Panc1 (cell line): ENCODE results near the gene PPARG. TPM values are rescaled to one million over a fixed set of nuclear protein-coding genes. Genes with fewer than 3 reads are reported as not detected.

ENCODE experiments used
- ATAC-seq: fragments of 200-7000 bp; cut with Tn5 transposase; 2 replicates; pipeline ENCODE4 v1.9.1; 2020; ENCODE audit warnings: mild to moderate bottlenecking, moderate library complexity
- BruUV-seq: library from RNA; stranded (reverse); fragments of 400-500 nt; replicated peaks from 2 replicates; lab custom pipeline; 2021; lab: Mats Ljungman, UMichigan
- CTCF ChIA-PET: fragments of 300-600 bp; sonication (Branson Sonifier 250); formaldehyde crosslinking; loops from one replicate; lab custom pipeline; 2022; ENCODE audit warnings: antibody characterized with exemption; lab: Charles Lee
- POLR2A ChIA-PET: fragments of 300-600 bp; sonication (Branson Sonifier 250); formaldehyde crosslinking; loops from one replicate; lab custom pipeline; 2022; ENCODE audit warnings: antibody characterized with exemption; lab: Charles Lee
- DNase-seq: peaks from one replicate; pipeline ENCODE4 v3.0.0-alpha.2; 2010; ENCODE audit warnings: low read depth, low spot score
- H3K27ac ChIP-seq: 2 replicates; pipeline ENCODE4 v1.5.1; 2011; ENCODE audit warnings: mild to moderate bottlenecking, low read length, inconsistent platforms
- H3K27me3 ChIP-seq: fragments of 200-500 bp; sonication (Bioruptor generic); 2 replicates; pipeline ENCODE4 v1.6.0; 2014; ENCODE audit warnings: low read length, inconsistent platforms; ENCODE audit not compliant: control insufficient read depth, insufficient read depth
- H3K36me3 ChIP-seq: fragments of 200-500 bp; sonication (Bioruptor generic); 2 replicates; pipeline ENCODE4 v1.5.1; 2014; ENCODE audit warnings: inconsistent platforms, mild to moderate bottlenecking, low read length, moderate library complexity; ENCODE audit not compliant: control insufficient read depth, insufficient read depth
- H3K4me1 ChIP-seq: 2 replicates; pipeline ENCODE4 v1.5.1; 2011; ENCODE audit warnings: inconsistent platforms, mild to moderate bottlenecking, low read length, moderate library complexity; ENCODE audit not compliant: control insufficient read depth, insufficient read depth
- H3K4me3 ChIP-seq, 2 experiments: 2 replicates each; pipeline ENCODE4 v1.5.1; 2011 to 2012; ENCODE audit warnings: low read depth in 2 of 2, low read length in 2 of 2, mild to moderate bottlenecking in 2 of 2, inconsistent platforms in 1 of 2, moderate library complexity in 1 of 2
- H3K9me3 ChIP-seq: fragments of 200-500 bp; sonication (Bioruptor generic); 2 replicates; pipeline ENCODE4 v1.5.1; 2014; ENCODE audit warnings: low read depth, mild to moderate bottlenecking, inconsistent platforms, low read length, moderate library complexity; ENCODE audit not compliant: control insufficient read depth, insufficient read depth
- POLR2AphosphoS5 ChIP-seq: IDR thresholded peaks from 2 replicates; pipeline ENCODE4 v1.6.1; 2012; ENCODE audit warnings: mild to moderate bottlenecking, low read depth, low read length, moderate library complexity
- SIN3A ChIP-seq: IDR thresholded peaks from 2 replicates; pipeline ENCODE4 v1.6.1; 2012; ENCODE audit warnings: low read depth, mild to moderate bottlenecking, low read length, moderate library complexity, borderline replicate concordance; ENCODE audit not compliant: insufficient read depth
- TCF7L2 ChIP-seq: IDR thresholded peaks from 2 replicates; pipeline ENCODE4 v1.6.1; 2011; ENCODE audit warnings: mild to moderate bottlenecking, low read depth, low read length, inconsistent platforms
- in situ Hi-C: cut with HindIII; loops from 2 replicates; pipeline ENCODE4 v1.10.0; 2016; ENCODE audit warnings: low sequenced_read_pairs, low pct_unique_long_range_greater_than_20kb
- intact Hi-C: fragments of 100-400 bp; cut with micrococcal nuclease; formaldehyde crosslinking; loops from one replicate; pipeline ENCODE4 v1.10.0; 2022; ENCODE audit not compliant: unreplicated experiment
- total RNA-seq: library from RNA; stranded (reverse); gene quantifications from one replicate; pipeline ENCODE4 v1.2.1, GENCODE V29; 2021; ENCODE audit not compliant: unreplicated experiment
- TF ChIP-seq, protein P1 (sequence below): fragments of 450-650 bp; IDR thresholded peaks from 2 replicates; pipeline ENCODE4 v1.5.1; 2017; ENCODE audit warnings: mild to moderate bottlenecking
- TF ChIP-seq, protein P2 (sequence below), 2 experiments: IDR thresholded peaks; 2 replicates each; pipeline ENCODE4 v1.6.1; 2011 to 2012; ENCODE audit warnings: low read depth in 2 of 2, control low read depth in 1 of 2, low read length in 1 of 2, mild to moderate bottlenecking in 1 of 2, moderate library complexity in 1 of 2; ENCODE audit not compliant: insufficient read depth in 1 of 2

The PPARG gene
- total RNA-seq, 1 experiment from 2014 or later: 88.1 TPM

DNA sequence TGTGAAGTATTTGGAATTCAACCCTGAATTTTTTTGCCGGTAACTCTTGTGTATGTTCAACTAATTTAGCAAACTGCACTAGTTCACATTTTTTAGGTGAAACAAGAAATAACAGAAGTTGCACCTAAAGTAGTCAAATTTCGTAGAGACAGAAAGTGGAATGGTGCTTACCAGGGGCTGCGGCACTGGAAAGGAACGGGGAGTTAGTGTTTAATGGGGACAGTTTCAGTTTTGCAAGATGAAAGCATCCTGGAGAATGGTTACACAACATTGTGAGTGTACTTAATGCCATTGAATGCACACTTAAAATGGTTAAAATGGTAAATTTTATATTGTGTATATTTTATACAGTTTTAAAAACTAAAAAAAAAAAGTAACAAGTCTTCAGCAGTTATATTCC lies 27.4 kb downstream of the PPARG start:
- ChIA-PET POLR2A (no interaction called here), CTCF (no interaction called here)
- DNase-seq (no peak), ATAC-seq (no peak)
- Histone ChIP-seq H3K4me3 (peak overlapping the region in 1 of 2 experiments; percentile 19; a peak in 1 of 4 replicates), H3K4me1 (peaks cover 54% of the 10 kb centered on the region), H3K27ac (peak overlapping the region; percentile 82), H3K9me3 (no peaks in the 10 kb centered on the region), H3K36me3 (peaks cover 3% of the 10 kb centered on the region; the same call in 1 of the 2 replicates), H3K27me3 (no peaks in the 10 kb centered on the region)
- no TSS peak for BruUV-seq
- intact Hi-C loops: no loop called here
- in situ Hi-C loops: no loop called here
- no peak for TF ChIP-seq TCF7L2

DNA sequence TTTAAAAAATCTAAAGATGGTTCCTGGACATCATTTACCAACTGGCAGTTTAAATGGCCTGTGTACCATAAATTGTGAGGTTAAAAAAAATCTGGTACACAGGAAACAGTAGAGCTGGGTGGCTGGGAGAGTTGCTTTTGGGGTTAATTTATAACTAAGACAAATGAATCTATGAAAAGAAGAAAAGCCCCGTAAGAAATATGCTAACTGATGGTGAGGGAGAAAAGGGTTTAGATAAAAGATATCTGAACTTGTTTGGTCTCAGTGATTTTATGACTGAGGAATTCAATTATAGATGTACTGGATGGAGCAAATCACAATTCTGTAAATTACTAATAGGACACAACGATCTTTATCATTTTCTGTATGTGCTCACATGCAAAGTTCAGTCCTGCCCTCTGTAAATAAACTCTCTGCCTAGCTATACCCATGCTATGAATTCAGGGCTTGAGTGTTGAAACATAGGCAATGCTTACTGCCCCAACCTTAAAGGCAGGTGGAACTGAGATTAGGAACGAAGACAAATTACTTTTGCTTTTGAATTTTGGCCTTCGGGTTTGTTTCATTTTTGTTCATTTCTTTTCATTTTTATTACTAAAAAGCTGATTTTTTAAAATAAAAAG lies 28.0 kb downstream of the PPARG start:
- Histone ChIP-seq H3K4me1 (peaks cover 48% of the 10 kb centered on the region), H3K27ac (peak overlapping the region; percentile 82), H3K4me3 (no peak overlapping the region), H3K36me3 (peaks cover 3% of the 10 kb centered on the region; the same call in 1 of the 2 replicates), H3K9me3 (no peaks in the 10 kb centered on the region), H3K27me3 (no peaks in the 10 kb centered on the region)
- TF ChIP-seq TCF7L2: no peak
- TF ChIP-seq, protein P1, sequence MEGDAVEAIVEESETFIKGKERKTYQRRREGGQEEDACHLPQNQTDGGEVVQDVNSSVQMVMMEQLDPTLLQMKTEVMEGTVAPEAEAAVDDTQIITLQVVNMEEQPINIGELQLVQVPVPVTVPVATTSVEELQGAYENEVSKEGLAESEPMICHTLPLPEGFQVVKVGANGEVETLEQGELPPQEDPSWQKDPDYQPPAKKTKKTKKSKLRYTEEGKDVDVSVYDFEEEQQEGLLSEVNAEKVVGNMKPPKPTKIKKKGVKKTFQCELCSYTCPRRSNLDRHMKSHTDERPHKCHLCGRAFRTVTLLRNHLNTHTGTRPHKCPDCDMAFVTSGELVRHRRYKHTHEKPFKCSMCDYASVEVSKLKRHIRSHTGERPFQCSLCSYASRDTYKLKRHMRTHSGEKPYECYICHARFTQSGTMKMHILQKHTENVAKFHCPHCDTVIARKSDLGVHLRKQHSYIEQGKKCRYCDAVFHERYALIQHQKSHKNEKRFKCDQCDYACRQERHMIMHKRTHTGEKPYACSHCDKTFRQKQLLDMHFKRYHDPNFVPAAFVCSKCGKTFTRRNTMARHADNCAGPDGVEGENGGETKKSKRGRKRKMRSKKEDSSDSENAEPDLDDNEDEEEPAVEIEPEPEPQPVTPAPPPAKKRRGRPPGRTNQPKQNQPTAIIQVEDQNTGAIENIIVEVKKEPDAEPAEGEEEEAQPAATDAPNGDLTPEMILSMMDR: no peak
- ATAC-seq (peak; percentile 67), DNase-seq (no peak)
- intact Hi-C loops: no loop called here
- ChIA-PET POLR2A (no interaction called here), CTCF (no interaction called here)
- BruUV-seq: no TSS peak
- in situ Hi-C loops: no loop called here

DNA sequence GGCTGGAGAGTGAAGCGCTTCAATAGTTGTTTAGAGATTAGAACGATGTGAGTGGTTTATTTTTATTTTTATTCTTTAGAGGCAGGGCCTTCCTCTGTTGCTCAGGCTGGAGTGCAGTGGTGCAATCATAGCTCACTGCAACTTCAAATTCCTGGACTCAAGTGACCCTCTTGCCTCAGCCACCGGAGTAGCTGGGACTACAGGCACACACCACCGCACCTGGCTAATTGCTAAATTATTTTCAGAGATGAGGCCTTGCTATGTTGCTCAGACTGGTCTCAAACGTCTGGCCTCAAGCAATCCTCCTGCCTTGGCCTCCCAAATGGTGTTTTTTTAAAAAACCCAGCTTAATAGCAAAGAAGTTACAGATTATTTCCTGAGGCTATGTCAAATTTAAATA lies 29.0 kb downstream of the PPARG start:
- no peak for TF ChIP-seq POLR2AphosphoS5
- TF ChIP-seq TCF7L2: no peak
- TF ChIP-seq SIN3A: no peak
- TF ChIP-seq, protein P1: no peak
- TF ChIP-seq, protein P2, sequence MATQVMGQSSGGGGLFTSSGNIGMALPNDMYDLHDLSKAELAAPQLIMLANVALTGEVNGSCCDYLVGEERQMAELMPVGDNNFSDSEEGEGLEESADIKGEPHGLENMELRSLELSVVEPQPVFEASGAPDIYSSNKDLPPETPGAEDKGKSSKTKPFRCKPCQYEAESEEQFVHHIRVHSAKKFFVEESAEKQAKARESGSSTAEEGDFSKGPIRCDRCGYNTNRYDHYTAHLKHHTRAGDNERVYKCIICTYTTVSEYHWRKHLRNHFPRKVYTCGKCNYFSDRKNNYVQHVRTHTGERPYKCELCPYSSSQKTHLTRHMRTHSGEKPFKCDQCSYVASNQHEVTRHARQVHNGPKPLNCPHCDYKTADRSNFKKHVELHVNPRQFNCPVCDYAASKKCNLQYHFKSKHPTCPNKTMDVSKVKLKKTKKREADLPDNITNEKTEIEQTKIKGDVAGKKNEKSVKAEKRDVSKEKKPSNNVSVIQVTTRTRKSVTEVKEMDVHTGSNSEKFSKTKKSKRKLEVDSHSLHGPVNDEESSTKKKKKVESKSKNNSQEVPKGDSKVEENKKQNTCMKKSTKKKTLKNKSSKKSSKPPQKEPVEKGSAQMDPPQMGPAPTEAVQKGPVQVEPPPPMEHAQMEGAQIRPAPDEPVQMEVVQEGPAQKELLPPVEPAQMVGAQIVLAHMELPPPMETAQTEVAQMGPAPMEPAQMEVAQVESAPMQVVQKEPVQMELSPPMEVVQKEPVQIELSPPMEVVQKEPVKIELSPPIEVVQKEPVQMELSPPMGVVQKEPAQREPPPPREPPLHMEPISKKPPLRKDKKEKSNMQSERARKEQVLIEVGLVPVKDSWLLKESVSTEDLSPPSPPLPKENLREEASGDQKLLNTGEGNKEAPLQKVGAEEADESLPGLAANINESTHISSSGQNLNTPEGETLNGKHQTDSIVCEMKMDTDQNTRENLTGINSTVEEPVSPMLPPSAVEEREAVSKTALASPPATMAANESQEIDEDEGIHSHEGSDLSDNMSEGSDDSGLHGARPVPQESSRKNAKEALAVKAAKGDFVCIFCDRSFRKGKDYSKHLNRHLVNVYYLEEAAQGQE (IDR thresholded peaks at IDR 0.05; ENCODE audit: insufficient read depth in 1 of 2, low read depth in 2 of 2, low read length in 1 of 2): no peak
- peak overlapping the region; percentile 34; the same call in 1 of the 2 replicates for H3K27ac ChIP-seq
- ChIA-PET CTCF (interaction anchor here (0.6 kb wide), 1 partner anchor 276 kb away, joined by 5 read pairs; no protein-coding TSS in a partner anchor), POLR2A (no interaction called here)
- peaks cover 39% of the 10 kb centered on the region for H3K4me1 ChIP-seq
- no TSS peak for BruUV-seq
- H3K27me3 ChIP-seq: no peaks in the 10 kb centered on the region
- H3K4me3 ChIP-seq: no peak overlapping the region
- intact Hi-C loops: no loop called here
- no peak for ATAC-seq
- no peak for DNase-seq
- no peaks in the 10 kb centered on the region for H3K9me3 ChIP-seq
- H3K36me3 ChIP-seq: peaks cover 3% of the 10 kb centered on the region; the same call in 1 of the 2 replicates
- in situ Hi-C loops: no loop called here
